GM18519 (cell line): ENCODE data around the gene MOCS2.

Experiments
- ATAC-seq: cut with Tn5 transposase; IDR thresholded peaks from one replicate; pipeline ENCODE4 v1.9.1; 2021; ENCODE audit warnings: mild to moderate bottlenecking, moderate library complexity; ENCODE audit not compliant: unreplicated experiment, low FRiP score

MOCS2 gene

GRCh38 chr5:53095931-53096525 lies 13.5 kb downstream of the MOCS2 start:
- ATAC-seq: peak; percentile 88

- no peak for ATAC-seq
These were observed 14.3 kb downstream of the MOCS2 start for GRCh38 chr5:53095217-53095616.

- ATAC-seq: no peak
These were observed 17.3 kb downstream of the MOCS2 start for GRCh38 chr5:53092242-53092641.

- ATAC-seq: no peak
These were observed 18.3 kb downstream of the MOCS2 start for GRCh38 chr5:53091289-53091688.

- ATAC-seq: no peak
These were observed 19.3 kb downstream of the MOCS2 start for GRCh38 chr5:53090229-53090628.

- ATAC-seq: peak; percentile 81
These were observed 20.0 kb downstream of the MOCS2 start for GRCh38 chr5:53089481-53089991.

GRCh38 chr5:53087621-53088121 lies 21.9 kb downstream of the MOCS2 start:
- no peak for ATAC-seq

GRCh38 chr5:53087171-53087570 lies 22.4 kb downstream of the MOCS2 start:
- ATAC-seq: no peak

GRCh38 chr5:53084546-53085255 lies 24.9 kb downstream of the MOCS2 start:
- ATAC-seq: no peak

GRCh38 chr5:53083927-53084326 lies 25.6 kb downstream of the MOCS2 start:
- ATAC-seq: no peak

- no peak for ATAC-seq
These were observed 29.3 kb downstream of the MOCS2 start for GRCh38 chr5:53080271-53080670.

- no peak for ATAC-seq
These were observed 33.5 kb downstream of the MOCS2 start for GRCh38 chr5:53076014-53076583.

GRCh38 chr5:53073348-53073747 lies 36.2 kb downstream of the MOCS2 start:
- no peak for ATAC-seq

- ATAC-seq: no peak
These were observed 37.8 kb downstream of the MOCS2 start for GRCh38 chr5:53071738-53072137.

- no peak for ATAC-seq
These were observed 38.3 kb downstream of the MOCS2 start for GRCh38 chr5:53071298-53071697.

- ATAC-seq: no peak
These were observed 39.9 kb downstream of the MOCS2 start for GRCh38 chr5:53069626-53070025.

- ATAC-seq: no peak
These were observed 41.2 kb downstream of the MOCS2 start for GRCh38 chr5:53068291-53068836.

- ATAC-seq: no peak
These were observed 41.9 kb downstream of the MOCS2 start for GRCh38 chr5:53067641-53068040.

- no peak for ATAC-seq
These were observed 43.5 kb downstream of the MOCS2 start for GRCh38 chr5:53066088-53066487.

- ATAC-seq: no peak
These were observed 45.8 kb downstream of the MOCS2 start for GRCh38 chr5:53063791-53064190.

- ATAC-seq: no peak
These were observed 46.4 kb downstream of the MOCS2 start for GRCh38 chr5:53063176-53063575.
